HepG2 (cell line): Measurements from ENCODE around the gene HDAC8. TPM values are rescaled to one million over a fixed set of nuclear protein-coding genes. Genes with fewer than 3 reads are reported as not detected.

Source experiments
- ATAC-seq: fragments of 200-7000 bp; cut with Tn5 transposase; 3 replicates; pipeline ENCODE4 v1.9.1; 2020; ENCODE audit warnings: mild to moderate bottlenecking, moderate library complexity
- BruUV-seq: library from RNA; stranded (reverse); fragments of 400-500 nt; replicated peaks from 2 replicates; lab custom pipeline; 2021; lab: Mats Ljungman, UMichigan
- CTCF ChIA-PET: fragments of 300-600 bp; formaldehyde crosslinking; extraction: SDS; loops from one replicate; lab custom pipeline; 2021; ENCODE audit warnings: low total read pairs, inconsistent platforms, low intra/inter-chr PET ratio; lab: Yijun Ruan, JAX
- POLR2A ChIA-PET: fragments of 350-600 bp; sonication (Branson Sonifier 250); formaldehyde crosslinking; loops from one replicate; lab custom pipeline; 2020; ENCODE audit warnings: antibody characterized with exemption, inconsistent platforms; lab: Yijun Ruan, JAX
- DNase-seq: peaks from one replicate; pipeline ENCODE4 v3.0.0-alpha.2; 2015; ENCODE audit warnings: low spot score
- FAIRE-seq: peaks from 3 replicates; lab custom pipeline; 2011; peaks lifted over from hg19 to GRCh38; lab: Jason Lieb, UNC
- H2AFZ ChIP-seq: one replicate; pipeline ENCODE4 v1.6.1; 2011; ENCODE audit warnings: low read length, inconsistent platforms
- H3K27ac ChIP-seq: fragments of 300-600 bp; 3 replicates; pipeline ENCODE4 v1.8.0; 2011; ENCODE audit warnings: mixed run types, mild to moderate bottlenecking, mixed read lengths, low read length, inconsistent platforms; ENCODE audit not compliant: insufficient read depth; ENCODE audit errors: extremely low read length
- H3K27me3 ChIP-seq, 2 experiments: fragments of 200-600 bp in 1 of 2; 2 replicates in 1 of 2; 3 replicates in 1 of 2; pipeline versions ENCODE4 v1.6.0 to v1.8.0; 2011; ENCODE audit warnings: low read length in 2 of 2, mild to moderate bottlenecking in 2 of 2, moderate library complexity in 2 of 2, inconsistent platforms in 1 of 2; ENCODE audit not compliant: insufficient read depth in 2 of 2, control insufficient read depth in 1 of 2
- H3K36me3 ChIP-seq, 2 experiments: fragments of 200-600 bp in 1 of 2; replicated peaks in 1 of 2; 2 replicates in 1 of 2; 3 replicates in 1 of 2; pipeline versions ENCODE4 v1.5.1 to v1.8.0; 2011; ENCODE audit warnings: low read length in 2 of 2, inconsistent platforms in 1 of 2; ENCODE audit not compliant: insufficient read depth in 2 of 2, control insufficient read depth in 1 of 2
- H3K4me1 ChIP-seq: 2 replicates; pipeline ENCODE4 v1.5.1; 2012; ENCODE audit warnings: low read length, inconsistent platforms; ENCODE audit not compliant: insufficient read depth
- H3K4me2 ChIP-seq: 2 replicates; pipeline ENCODE4 v1.6.0; 2011; ENCODE audit warnings: low read depth, low read length, inconsistent platforms
- H3K4me3 ChIP-seq, 3 experiments: fragments of 200-600 bp in 1 of 3; sonication (generic), shearing (Covaris generic) in 1 of 3; replicated peaks in 1 of 3; 2 replicates each; pipeline ENCODE4 v1.5.1; 2011 to 2016; ENCODE audit warnings: low read length in 3 of 3, inconsistent platforms in 2 of 3, low read depth in 2 of 3, mild to moderate bottlenecking in 2 of 3, control low read depth in 1 of 3, mixed read lengths in 1 of 3; ENCODE audit not compliant: insufficient read depth in 1 of 3
- H3K79me2 ChIP-seq: one replicate; pipeline ENCODE4 v1.6.1; 2011; ENCODE audit warnings: low read length, inconsistent platforms; ENCODE audit not compliant: insufficient read depth
- H3K9ac ChIP-seq: 2 replicates; pipeline ENCODE4 v1.6.0; 2011; ENCODE audit warnings: mild to moderate bottlenecking, low read depth, low read length, inconsistent platforms; ENCODE audit not compliant: insufficient read depth
- H3K9me3 ChIP-seq: 2 replicates; pipeline ENCODE4 v1.5.1; 2012; ENCODE audit warnings: mild to moderate bottlenecking, low read length
- H4K20me1 ChIP-seq: 2 replicates; pipeline ENCODE4 v1.6.0; 2011; ENCODE audit warnings: inconsistent platforms, mild to moderate bottlenecking, low read length, moderate library complexity; ENCODE audit not compliant: insufficient read depth
- CENPBD1 ChIP-seq: sonication (generic); formaldehyde crosslinking; IDR thresholded peaks from 2 replicates; pipeline ENCODE4 v1.8.0; 2022; ENCODE audit warnings: missing genetic modification reagents, low read depth, mild to moderate bottlenecking, borderline replicate concordance
- FLYWCH1 ChIP-seq: sonication (generic); formaldehyde crosslinking; IDR thresholded peaks from 2 replicates; pipeline ENCODE4 v1.8.1; 2023; ENCODE audit warnings: mild to moderate bottlenecking, missing genetic modification reagents
- FOSL1 ChIP-seq: sonication (generic); formaldehyde crosslinking; IDR thresholded peaks from 2 replicates; pipeline ENCODE4 v1.9.0; 2021; ENCODE audit warnings: missing genetic modification reagents, borderline replicate concordance
- GPBP1L1 ChIP-seq: sonication (generic); formaldehyde crosslinking; IDR thresholded peaks from 2 replicates; pipeline ENCODE4 v1.5.0; 2020; ENCODE audit warnings: mild to moderate bottlenecking, missing genetic modification reagents
- MBNL3 ChIP-seq: fragments of 250-450 bp; sonication (Bioruptor Pico); conservative IDR thresholded peaks from 2 replicates; pipeline ENCODE4 v1.8.0; 2022; ENCODE audit warnings: mild to moderate bottlenecking, inconsistent platforms
- PLRG1 ChIP-seq: fragments of 450-650 bp; conservative IDR thresholded peaks from 2 replicates; pipeline ENCODE4 v1.6.1; 2016
- POLR2AphosphoS2 ChIP-seq: IDR thresholded peaks from 2 replicates; pipeline ENCODE4 v1.6.1; 2011; ENCODE audit warnings: low read depth, low read length, improper control_type of control experiment
- RELA ChIP-seq: sonication (generic); formaldehyde crosslinking; IDR thresholded peaks from 2 replicates; pipeline ENCODE4 v1.4.0; 2020; ENCODE audit warnings: missing genetic modification reagents
- SKI ChIP-seq: fragments of 450-650 bp; IDR thresholded peaks from one replicate; pipeline ENCODE4 v1.6.1; 2018; ENCODE audit warnings: mild to moderate bottlenecking; ENCODE audit not compliant: partially characterized antibody
- SMAD3 ChIP-seq: sonication (generic); formaldehyde crosslinking; IDR thresholded peaks from 2 replicates; pipeline ENCODE4 v1.4.0; 2020; ENCODE audit warnings: missing genetic modification reagents
- SNAPC2 ChIP-seq: sonication (generic); formaldehyde crosslinking; IDR thresholded peaks from 2 replicates; pipeline ENCODE4 v1.8.1; 2022; ENCODE audit warnings: mild to moderate bottlenecking, missing genetic modification reagents
- ZNF260 ChIP-seq: sonication (generic); formaldehyde crosslinking; IDR thresholded peaks from 2 replicates; pipeline ENCODE4 v1.4.0; 2020; ENCODE audit warnings: missing genetic modification reagents, low read depth, mild to moderate bottlenecking, borderline replicate concordance
- ZNF296 ChIP-seq: sonication (generic); formaldehyde crosslinking; conservative IDR thresholded peaks from 2 replicates; pipeline ENCODE4 v1.5.0; 2020; ENCODE audit warnings: mild to moderate bottlenecking, missing genetic modification reagents
- ZNF383 ChIP-seq: sonication (generic); formaldehyde crosslinking; IDR thresholded peaks from 2 replicates; pipeline ENCODE4 v1.4.0; 2020; ENCODE audit warnings: missing genetic modification reagents, mild to moderate bottlenecking, borderline replicate concordance
- ZNF484 ChIP-seq: sonication (generic); formaldehyde crosslinking; IDR thresholded peaks from 2 replicates; pipeline ENCODE4 v1.5.1; 2020; ENCODE audit warnings: mild to moderate bottlenecking, low read depth, missing genetic modification reagents, borderline replicate concordance
- ZNF589 ChIP-seq: sonication (generic); formaldehyde crosslinking; conservative IDR thresholded peaks from 2 replicates; pipeline ENCODE4 v1.8.0; 2022; ENCODE audit warnings: mild to moderate bottlenecking, moderate library complexity, missing genetic modification reagents
- ZNF761 ChIP-seq: sonication (generic); formaldehyde crosslinking; conservative IDR thresholded peaks from 2 replicates; pipeline ENCODE4 v1.4.0; 2020; ENCODE audit warnings: mild to moderate bottlenecking, missing genetic modification reagents
- WGBS: methylation state at CpG from one replicate; pipeline ENCODE4 v1.1.6; 2017; ENCODE audit warnings: low lambda C conversion rate; 5-methylcytosine and 5-hydroxymethylcytosine counted together
- in situ Hi-C: cut with HindIII; loops from 2 replicates; pipeline ENCODE4 v1.10.0; 2017; ENCODE audit warnings: low pct_unique_long_range_greater_than_20kb; ENCODE audit not compliant: extremely low pct_ligation_motif_present
- intact Hi-C: fragments of 100-400 bp; cut with micrococcal nuclease; formaldehyde crosslinking; loops from one replicate; pipeline ENCODE4 v1.10.0; 2022; ENCODE audit not compliant: unreplicated experiment
- polyA plus RNA-seq, 8 experiments: library from polyadenylated mRNA; depleted of rRNA in 3 of 8; stranded (reverse) in 7 of 8; unstranded in 1 of 8; fragments of >200 nt; fragmentation: Illumina TruSeq in 4 of 8; extraction: Trizol in 4 of 8; gene quantifications; 2 replicates each; pipeline versions ENCODE4 v1.2.1 to v1.2.3, GENCODE V29; 2011 to 2016; ENCODE audit warnings: low read depth in 4 of 8, missing spikeins in 1 of 8, mixed read lengths in 1 of 8; ENCODE audit not compliant: insufficient read depth in 1 of 8
- total RNA-seq, 5 experiments: library from RNA; depleted of rRNA; stranded (reverse); fragments of >200 nt; fragmentation: Illumina TruSeq; extraction: Trizol; gene quantifications; 2 replicates each; pipeline ENCODE4 v1.2.3, GENCODE V29; 2016; ENCODE audit warnings: low read depth in 1 of 5

Gene HDAC8
- total and polyA plus RNA-seq, 2 of the 13 experiments (the other 11 are each of a cell fraction or from before 2014, with no cell fraction given): 13.7 to 28.6 TPM

- H3K9ac ChIP-seq: no peak overlapping the region
- in situ Hi-C loops: no loop called here
- ChIA-PET CTCF (no interaction called here), POLR2A (no interaction called here)
- H3K27me3 ChIP-seq: no peaks in the 10 kb centered on the region
- WGBS: 86% methylated on average over 1 of the region's 1 CpG
- H3K27ac ChIP-seq: no peak overlapping the region
- TF ChIP-seq ZNF260 (CRISPR knock-in tag): no peak
- TF ChIP-seq POLR2AphosphoS2: no peak
- TF ChIP-seq GPBP1L1: no peak
- TF ChIP-seq ZNF383: no peak
- no peak for TF ChIP-seq ZNF589 (CRISPR knock-in tag)
- no peak for TF ChIP-seq MBNL3 (CRISPR knock-in tag)
- no peak for TF ChIP-seq SMAD3
- no peak for TF ChIP-seq FLYWCH1
- TF ChIP-seq SKI: no peak
- TF ChIP-seq ZNF761 (CRISPR knock-in tag): no peak
- TF ChIP-seq RELA (CRISPR knock-in tag): no peak
- no peak for TF ChIP-seq ZNF484
- TF ChIP-seq PLRG1: no peak
- no peak for TF ChIP-seq ZNF296
- TF ChIP-seq CENPBD1 (CRISPR knock-in tag): no peak
- no peak for TF ChIP-seq FOSL1 (CRISPR knock-in tag)
- TF ChIP-seq SNAPC2: no peak
- FAIRE-seq (no peak), DNase-seq (no peak), ATAC-seq (no peak)
- no peaks in the 10 kb centered on the region for H3K4me1 ChIP-seq
- H3K4me2 ChIP-seq: no peak overlapping the region
- no peaks in the 10 kb centered on the region for H3K79me2 ChIP-seq
- intact Hi-C loops: no loop called here
- no peaks in the 10 kb centered on the region for H4K20me1 ChIP-seq
- no peak overlapping the region for H2AFZ ChIP-seq
- peaks cover 0 to 6% of the 10 kb centered on the region in 2 experiments; a peak in 1 of 5 replicates for H3K36me3 ChIP-seq
- no TSS peak for BruUV-seq
- no peak overlapping the region for H3K4me3 ChIP-seq
- H3K9me3 ChIP-seq: no peaks in the 10 kb centered on the region
These were observed 85.0 kb downstream of the HDAC8 start for GRCh38 chrX:72487661-72488060.
